ENCODE results near the gene PPP4C.

DNA sequence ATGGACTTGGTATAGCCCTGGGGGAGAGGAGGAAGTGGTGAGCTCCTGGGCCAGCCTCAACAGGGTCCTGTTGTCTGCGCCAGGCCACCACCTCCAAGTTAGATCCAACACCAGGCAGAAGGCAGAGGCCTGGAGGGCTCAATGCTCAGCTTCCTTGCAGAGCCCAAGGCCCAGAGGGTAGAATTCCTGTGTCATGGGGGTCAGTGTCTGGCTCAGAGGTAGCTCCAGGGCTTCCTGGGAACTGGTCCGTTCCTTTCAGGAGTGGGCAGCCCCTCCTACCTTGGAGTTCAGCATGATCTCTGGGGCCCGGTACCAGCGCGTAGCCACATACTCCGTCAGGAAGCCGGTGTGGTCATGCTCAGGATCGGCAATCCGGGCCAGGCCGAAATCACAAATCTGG lies 42.0 kb downstream of the PPP4C start:
- TF ChIP-seq CTCF (IDR thresholded peaks at IDR 0.05; ENCODE audit: poor library complexity, severe bottlenecking) (no peak), TAF1 (IDR thresholded peaks at IDR 0.05; ENCODE audit: low read depth) (no peak), POLR2AphosphoS5 (IDR thresholded peaks at IDR 0.05) (no peak), EP300 (conservative IDR thresholded peaks at IDR 0.05; ENCODE audit: poor library complexity, severe bottlenecking) (no peak), REST (IDR thresholded peaks at IDR 0.05; ENCODE audit: borderline replicate concordance) (no peak)

All from neural cell (in vitro differentiated cells).